ENCODE results near the gene FBXO42. TPM values are rescaled to one million over a fixed set of nuclear protein-coding genes. Genes with fewer than 3 reads are reported as not detected.
"Not testable (repeated sequence)": the region's sequence is repeated elsewhere in the genome, so short reads cannot be mapped to it uniquely, and the experiment has no call there.

The FBXO42 gene
- total and polyA plus RNA-seq, 2 of the 4 experiments (the other 2 are of a cell fraction), result 12.0 to 18.8 TPM

DNA sequence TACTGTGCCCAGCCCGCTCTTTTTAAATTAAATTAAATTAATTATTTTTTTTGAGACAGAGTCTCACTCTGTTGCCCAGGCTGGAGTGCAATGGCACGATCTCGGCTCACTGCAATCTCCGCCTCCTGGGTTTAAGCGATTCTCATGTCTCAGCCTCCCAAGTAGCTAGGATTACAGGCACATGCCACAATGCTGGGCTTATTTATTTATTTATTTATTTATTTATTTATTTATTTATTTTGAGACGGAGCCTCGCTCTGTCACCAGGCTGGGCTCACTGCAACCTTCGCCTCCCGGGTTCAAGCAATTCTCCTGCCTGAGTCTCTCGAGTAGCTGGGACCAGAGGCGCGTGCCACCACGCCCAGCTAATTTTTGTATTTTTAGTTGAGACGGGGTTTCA lies 129.6 kb downstream of the FBXO42 start:
- H3K36me3 ChIP-seq (ENCODE audit: control insufficient read depth, insufficient read depth, low read length); H2BK120ac ChIP-seq (ENCODE audit: low read depth, low read length); H3K9ac ChIP-seq (ENCODE audit: low read depth, low read length); H3K23ac ChIP-seq (ENCODE audit: low read depth, low read length); DNase-seq; H4K8ac ChIP-seq (ENCODE audit: low read depth in 2 of 2, low read length in 2 of 2); H4K91ac ChIP-seq (ENCODE audit: insufficient read depth, low read depth, low read length); H3K4ac ChIP-seq (ENCODE audit: low read depth, low read length); BruUV-seq (replicated peaks); in situ Hi-C loops (cut with MboI; ENCODE audit: low sequenced_read_pairs); H2AK5ac ChIP-seq (ENCODE audit: low read depth, low read length); dilution Hi-C loops (cut with HindIII; ENCODE audit: low sequenced_read_pairs, unreplicated experiment); H3K4me2 ChIP-seq (ENCODE audit: low read depth, low read length); POLR2A ChIA-PET (ENCODE audit: unreplicated experiment); H3K27ac ChIP-seq (ENCODE audit: insufficient read depth, low read length); H2AK9ac ChIP-seq (replicated peaks; ENCODE audit: low read depth, low read length, poor library complexity); H3K9me1 ChIP-seq (ENCODE audit: insufficient read depth, low read length); H3K4me3 ChIP-seq (ENCODE audit: insufficient read depth, low read depth, low read length); H2AFZ ChIP-seq (replicated peaks; ENCODE audit: low read length, poor library complexity); H2BK5ac ChIP-seq (ENCODE audit: low read depth, low read length, poor library complexity, severe bottlenecking); CTCF ChIA-PET; H3K56ac ChIP-seq (ENCODE audit: extremely low read depth, insufficient read depth, low read length); H3K14ac ChIP-seq (replicated peaks; ENCODE audit: low read depth, low read length); intact Hi-C loops (cut with micrococcal nuclease); H2BK15ac ChIP-seq (ENCODE audit: low read depth, low read length); H3K4me1 ChIP-seq (ENCODE audit: control insufficient read depth, insufficient read depth, low read length); H4K20me1 ChIP-seq (ENCODE audit: insufficient read depth, low read length); H3K79me1 ChIP-seq (ENCODE audit: low read depth in 1 of 2, low read length in 2 of 2); H2BK20ac ChIP-seq (ENCODE audit: low read depth, low read length); H3K18ac ChIP-seq (ENCODE audit: low read depth, low read length); H4K5ac ChIP-seq (ENCODE audit: low read depth, low read length); ATAC-seq (ENCODE audit: low read depth): not testable (repeated sequence)
- H3K9me3 ChIP-seq (ENCODE audit: control insufficient read depth, insufficient read depth, low read length), result peaks cover 14% of the 10 kb centered on the region
- H3K27me3 ChIP-seq (ENCODE audit: control insufficient read depth, insufficient read depth, low read length), result peaks cover 29% of the 10 kb centered on the region
- WGBS, 2 experiments (ENCODE audit: extremely low coverage in 2 of 2, insufficient read length in 1 of 2), result 84% methylated on average over 5 of the region's 14 CpGs; no CpG with 5 or more reads in 1 of the 2 experiments

All from IMR-90 (cell line).